Left hindlimb (tissue), 1 donor: ENCODE measurements around the gene IGSF21.

Experiments used
- DNase-seq: peaks from one replicate; pipeline ENCODE4 v3.0.0-alpha.2; 2018

Gene IGSF21

GRCh38 chr1:18183533-18183932 is 75.9 kb downstream of the IGSF21 start:
- no peak for DNase-seq

- no peak for DNase-seq
Observed at GRCh38 chr1:18187054-18187453, 79.5 kb downstream of the IGSF21 start.

- DNase-seq = no peak
Observed at GRCh38 chr1:18188820-18189517, 81.4 kb downstream of the IGSF21 start.

GRCh38 chr1:18190598-18190997 is 83.0 kb downstream of the IGSF21 start:
- no peak for DNase-seq

GRCh38 chr1:18191037-18191436 is 83.4 kb downstream of the IGSF21 start:
- no peak for DNase-seq

GRCh38 chr1:18191481-18192155 is 84.0 kb downstream of the IGSF21 start:
- no peak for DNase-seq

GRCh38 chr1:18192182-18192581 is 84.6 kb downstream of the IGSF21 start:
- DNase-seq = no peak

- no peak for DNase-seq
Observed at GRCh38 chr1:18192974-18193373, 85.4 kb downstream of the IGSF21 start.

- DNase-seq = no peak
Observed at GRCh38 chr1:18197299-18197698, 89.7 kb downstream of the IGSF21 start.

- peak; percentile 57 for DNase-seq
Observed at GRCh38 chr1:18198260-18198659, 90.7 kb downstream of the IGSF21 start.

- DNase-seq = no peak
Observed at GRCh38 chr1:18199462-18199861, 91.9 kb downstream of the IGSF21 start.

- no peak for DNase-seq
Observed at GRCh38 chr1:18200136-18200717, 92.6 kb downstream of the IGSF21 start.

- DNase-seq = no peak
Observed at GRCh38 chr1:18200918-18201317, 93.3 kb downstream of the IGSF21 start.

- no peak for DNase-seq
Observed at GRCh38 chr1:18201997-18202719, 94.6 kb downstream of the IGSF21 start.

GRCh38 chr1:18203645-18204044 is 96.0 kb downstream of the IGSF21 start:
- no peak for DNase-seq

GRCh38 chr1:18204575-18204974 is 97.0 kb downstream of the IGSF21 start:
- no peak for DNase-seq

- DNase-seq = no peak
Observed at GRCh38 chr1:18205319-18205718, 97.7 kb downstream of the IGSF21 start.

- DNase-seq = no peak
Observed at GRCh38 chr1:18211764-18212163, 104.2 kb downstream of the IGSF21 start.

GRCh38 chr1:18217398-18218043 is 109.9 kb downstream of the IGSF21 start:
- DNase-seq = no peak

GRCh38 chr1:18229625-18230024 is 122.0 kb downstream of the IGSF21 start:
- DNase-seq = no peak

- no peak for DNase-seq
Observed at GRCh38 chr1:18230321-18230720, 122.7 kb downstream of the IGSF21 start.

- no peak for DNase-seq
Observed at GRCh38 chr1:18230840-18231239, 123.2 kb downstream of the IGSF21 start.

GRCh38 chr1:18232052-18232451 is 124.5 kb downstream of the IGSF21 start:
- no peak for DNase-seq
